Muscle layer of colon (tissue), 2 donors: ENCODE results near the gene TSPAN14.

ENCODE experiments used
- H3K27ac ChIP-seq: one replicate; pipeline ENCODE4 v1.7.0; 2013; ENCODE audit warnings: low read depth, mild to moderate bottlenecking, low read length, moderate library complexity
- H3K27me3 ChIP-seq, 2 donors: one replicate each; pipeline ENCODE4 v1.7.0; 2013; ENCODE audit warnings: low read length in 2 of 2, mild to moderate bottlenecking in 2 of 2; ENCODE audit not compliant: insufficient read depth in 2 of 2, control insufficient read depth in 1 of 2
- H3K36me3 ChIP-seq: one replicate; pipeline ENCODE4 v1.7.0; 2013; ENCODE audit warnings: mild to moderate bottlenecking, low read length; ENCODE audit not compliant: insufficient read depth
- H3K4me1 ChIP-seq: one replicate; pipeline ENCODE4 v1.7.0; 2013; ENCODE audit warnings: mild to moderate bottlenecking, low read length; ENCODE audit not compliant: insufficient read depth
- H3K4me3 ChIP-seq, 2 donors: one replicate each; pipeline ENCODE4 v1.7.0; 2013; ENCODE audit warnings: low read length in 2 of 2, low read depth in 1 of 2, mild to moderate bottlenecking in 1 of 2, moderate library complexity in 1 of 2
- H3K9ac ChIP-seq: one replicate; pipeline ENCODE4 v1.7.0; 2013; ENCODE audit warnings: low read length
- H3K9me3 ChIP-seq: one replicate; pipeline ENCODE4 v1.7.0; 2013; ENCODE audit warnings: mild to moderate bottlenecking, low read length
- donor health status: abdominal sarcoma.
- donor health status: Adenocarcinoma of cecum.

Gene TSPAN14

DNA sequence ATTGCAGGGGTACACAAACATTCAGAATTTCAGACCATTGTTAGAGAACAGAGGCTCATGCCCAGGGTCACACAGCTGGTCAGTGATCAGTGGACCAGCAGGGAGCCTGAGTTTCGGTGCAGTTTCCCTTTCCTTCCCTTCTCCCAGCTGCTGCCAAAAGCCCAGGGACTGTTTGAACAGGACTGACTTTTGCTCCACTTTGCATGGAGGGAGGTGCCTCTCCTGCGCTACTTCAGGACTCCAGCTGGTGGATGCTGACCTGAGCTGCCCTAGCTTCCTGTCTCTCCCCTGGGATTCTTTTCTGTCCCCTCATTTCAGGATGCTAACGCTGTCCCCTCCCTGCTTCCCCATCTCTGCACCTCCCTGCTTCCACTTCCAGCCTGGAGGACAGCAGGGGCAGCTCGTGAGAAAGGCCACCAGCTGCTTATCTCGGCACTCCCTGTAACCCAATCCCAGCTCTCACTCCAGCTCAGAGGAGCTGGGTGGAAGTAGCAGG, 98.1 kb downstream of the TSPAN14 start:
- Histone ChIP-seq H3K9me3 (no peaks in the 10 kb centered on the region), H3K36me3 (no peaks in the 10 kb centered on the region)

DNA sequence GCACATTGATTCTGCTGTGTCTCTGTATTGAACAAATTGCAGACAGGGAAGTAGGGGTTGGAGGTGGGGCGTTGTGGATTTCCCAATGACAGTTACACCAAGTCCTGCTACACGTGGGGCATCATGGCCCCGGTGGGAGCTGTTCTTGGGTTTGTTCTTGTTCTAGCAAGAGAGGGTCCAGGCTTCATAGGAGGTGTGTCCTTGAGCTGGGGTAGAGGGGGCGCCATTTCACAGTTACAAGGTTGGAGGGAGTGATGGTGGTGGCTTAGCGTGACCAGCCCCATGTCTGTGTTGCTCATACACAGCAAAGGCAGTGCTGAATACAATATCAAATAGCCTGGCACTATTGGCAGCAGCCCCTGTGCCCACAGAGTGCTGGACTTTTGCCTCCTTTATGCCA, 99.3 kb downstream of the TSPAN14 start:
- H3K4me1 ChIP-seq, result no peaks in the 10 kb centered on the region
- no peak overlapping the region for H3K27ac ChIP-seq
- no peak overlapping the region for H3K4me3 ChIP-seq
- H3K27me3 ChIP-seq, result no peaks in the 10 kb centered on the region
- no peaks in the 10 kb centered on the region for H3K36me3 ChIP-seq
- H3K9ac ChIP-seq, result no peak overlapping the region
- H3K9me3 ChIP-seq, result no peaks in the 10 kb centered on the region

More for the DNA sequence above, 98.1 kb downstream of the TSPAN14 start:
- Histone ChIP-seq H3K4me1 (no peaks in the 10 kb centered on the region), H3K4me3 (no peak overlapping the region), H3K27ac (no peak overlapping the region), H3K27me3 (no peaks in the 10 kb centered on the region), H3K9ac (no peak overlapping the region)

DNA sequence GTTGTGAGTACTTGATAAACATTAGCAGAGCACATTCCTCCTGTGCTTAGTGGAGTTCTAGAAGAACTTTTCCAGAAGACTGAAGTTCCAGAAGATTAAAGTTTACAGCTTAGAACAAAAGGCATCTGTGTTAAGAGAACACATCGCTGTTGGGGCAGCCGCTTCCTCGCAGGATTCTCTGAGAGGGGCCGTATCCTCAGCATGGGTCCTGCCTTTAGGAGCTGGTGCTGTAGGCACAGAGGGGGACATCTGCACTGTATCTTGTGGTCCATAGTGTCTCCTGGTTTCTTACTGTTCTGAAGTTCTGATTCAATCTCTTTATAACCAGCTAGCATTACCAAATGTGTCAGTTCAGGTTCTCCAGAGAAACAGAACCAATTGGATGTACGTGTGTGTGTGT, 99.9 kb downstream of the TSPAN14 start:
- Histone ChIP-seq H3K27ac (no peak overlapping the region), H3K9me3 (no peaks in the 10 kb centered on the region), H3K36me3 (no peaks in the 10 kb centered on the region), H3K4me3 (no peak overlapping the region), H3K27me3 (no peaks in the 10 kb centered on the region), H3K4me1 (no peaks in the 10 kb centered on the region), H3K9ac (no peak overlapping the region)

- Histone ChIP-seq H3K27ac (no peak overlapping the region), H3K9ac (no peak overlapping the region), H3K27me3 (no peaks in the 10 kb centered on the region), H3K36me3 (no peaks in the 10 kb centered on the region), H3K4me1 (no peaks in the 10 kb centered on the region), H3K9me3 (no peaks in the 10 kb centered on the region), H3K4me3 (no peak overlapping the region)
Measured at GRCh38 chr10:80555415-80555814, 101.3 kb downstream of the TSPAN14 start.

- Histone ChIP-seq H3K9ac (no peak overlapping the region), H3K9me3 (no peaks in the 10 kb centered on the region), H3K4me3 (no peak overlapping the region), H3K27ac (no peak overlapping the region), H3K36me3 (no peaks in the 10 kb centered on the region), H3K27me3 (no peaks in the 10 kb centered on the region), H3K4me1 (no peaks in the 10 kb centered on the region)
Measured at GRCh38 chr10:80561950-80562349, 107.8 kb downstream of the TSPAN14 start.

GRCh38 chr10:80567292-80567691, 113.2 kb downstream of the TSPAN14 start:
- Histone ChIP-seq H3K4me3 (no peak overlapping the region), H3K27me3 (no peaks in the 10 kb centered on the region)

DNA sequence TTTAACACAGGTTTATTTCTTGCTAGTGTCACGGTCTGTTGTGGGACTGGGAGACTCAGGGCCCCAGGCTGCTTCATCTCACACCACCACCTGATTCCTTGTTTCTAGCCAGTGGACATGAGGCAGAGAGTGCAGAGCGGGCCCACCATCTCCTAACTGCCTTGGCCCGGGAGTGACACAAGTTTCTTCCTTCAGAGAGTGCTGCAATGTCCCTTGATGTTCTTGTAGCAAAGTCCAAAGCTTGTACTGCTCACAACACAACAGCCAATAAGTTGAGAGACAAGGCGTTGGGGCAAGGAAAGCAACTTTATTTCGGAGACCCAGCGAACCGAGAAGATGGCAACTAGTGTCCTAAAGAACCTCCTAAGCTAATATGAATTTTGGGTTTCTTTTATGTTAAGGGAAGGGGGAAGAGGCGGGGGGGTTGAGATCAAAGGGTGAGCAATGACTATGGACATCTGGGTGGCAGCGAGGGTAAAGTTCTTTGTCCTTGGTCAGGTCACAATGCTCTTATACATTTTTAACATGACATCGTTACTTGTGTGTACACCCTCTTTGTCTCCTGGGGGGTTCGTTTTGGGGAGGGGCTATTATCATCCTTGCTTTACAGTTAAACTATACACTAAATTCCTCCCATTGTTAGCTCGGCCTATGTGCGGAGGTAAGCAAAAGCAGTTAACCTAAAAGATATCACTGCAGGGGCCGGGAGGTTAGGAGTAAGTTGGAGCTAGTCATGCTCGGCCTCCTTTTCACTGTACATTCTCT, 115.2 kb downstream of the TSPAN14 start:
- Histone ChIP-seq H3K9ac (no peak overlapping the region), H3K27me3 (no peaks in the 10 kb centered on the region), H3K4me3 (no peak overlapping the region), H3K4me1 (no peaks in the 10 kb centered on the region), H3K27ac (no peak overlapping the region), H3K36me3 (no peaks in the 10 kb centered on the region), H3K9me3 (no peaks in the 10 kb centered on the region)

More at GRCh38 chr10:80567292-80567691, 113.2 kb downstream of the TSPAN14 start:
- Histone ChIP-seq H3K4me1 (no peaks in the 10 kb centered on the region), H3K27ac (no peak overlapping the region), H3K9ac (no peak overlapping the region), H3K36me3 (no peaks in the 10 kb centered on the region), H3K9me3 (no peaks in the 10 kb centered on the region)

DNA sequence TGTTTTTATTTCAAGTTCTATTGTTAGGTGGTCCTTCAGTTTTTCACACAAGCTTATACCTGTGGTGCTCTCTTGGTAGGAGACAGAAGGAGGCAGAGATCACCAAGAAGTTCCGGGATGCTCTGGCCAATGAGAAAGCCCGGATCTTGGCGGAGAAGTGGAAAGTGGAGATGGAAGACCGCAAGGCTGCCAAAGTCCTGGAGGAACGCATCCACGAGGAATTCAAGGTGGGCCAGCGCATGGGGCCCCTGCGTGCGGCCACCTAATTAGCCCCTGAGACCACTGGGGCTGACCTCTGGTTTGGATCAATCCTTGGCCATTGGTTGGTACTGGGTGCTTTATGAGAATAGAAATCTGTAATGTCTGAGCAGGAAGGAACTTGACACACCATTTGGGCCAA, 117.2 kb downstream of the TSPAN14 start:
- Histone ChIP-seq H3K4me3 (no peak overlapping the region), H3K27me3 (no peaks in the 10 kb centered on the region), H3K9ac (no peak overlapping the region), H3K9me3 (no peaks in the 10 kb centered on the region), H3K27ac (no peak overlapping the region), H3K36me3 (no peaks in the 10 kb centered on the region), H3K4me1 (no peaks in the 10 kb centered on the region)

GRCh38 chr10:80579181-80579763, 125.2 kb downstream of the TSPAN14 start:
- no peaks in the 10 kb centered on the region for H3K27me3 ChIP-seq
- H3K4me3 ChIP-seq, result no peak overlapping the region
- no peak overlapping the region for H3K27ac ChIP-seq
- H3K9me3 ChIP-seq, result no peaks in the 10 kb centered on the region
- H3K36me3 ChIP-seq, result no peaks in the 10 kb centered on the region
- no peak overlapping the region for H3K9ac ChIP-seq
- H3K4me1 ChIP-seq, result no peaks in the 10 kb centered on the region

GRCh38 chr10:80579849-80580637, 125.9 kb downstream of the TSPAN14 start:
- Histone ChIP-seq H3K4me1 (no peaks in the 10 kb centered on the region), H3K27ac (no peak overlapping the region), H3K9me3 (no peaks in the 10 kb centered on the region), H3K27me3 (no peaks in the 10 kb centered on the region), H3K36me3 (no peaks in the 10 kb centered on the region), H3K4me3 (no peak overlapping the region), H3K9ac (no peak overlapping the region)

DNA sequence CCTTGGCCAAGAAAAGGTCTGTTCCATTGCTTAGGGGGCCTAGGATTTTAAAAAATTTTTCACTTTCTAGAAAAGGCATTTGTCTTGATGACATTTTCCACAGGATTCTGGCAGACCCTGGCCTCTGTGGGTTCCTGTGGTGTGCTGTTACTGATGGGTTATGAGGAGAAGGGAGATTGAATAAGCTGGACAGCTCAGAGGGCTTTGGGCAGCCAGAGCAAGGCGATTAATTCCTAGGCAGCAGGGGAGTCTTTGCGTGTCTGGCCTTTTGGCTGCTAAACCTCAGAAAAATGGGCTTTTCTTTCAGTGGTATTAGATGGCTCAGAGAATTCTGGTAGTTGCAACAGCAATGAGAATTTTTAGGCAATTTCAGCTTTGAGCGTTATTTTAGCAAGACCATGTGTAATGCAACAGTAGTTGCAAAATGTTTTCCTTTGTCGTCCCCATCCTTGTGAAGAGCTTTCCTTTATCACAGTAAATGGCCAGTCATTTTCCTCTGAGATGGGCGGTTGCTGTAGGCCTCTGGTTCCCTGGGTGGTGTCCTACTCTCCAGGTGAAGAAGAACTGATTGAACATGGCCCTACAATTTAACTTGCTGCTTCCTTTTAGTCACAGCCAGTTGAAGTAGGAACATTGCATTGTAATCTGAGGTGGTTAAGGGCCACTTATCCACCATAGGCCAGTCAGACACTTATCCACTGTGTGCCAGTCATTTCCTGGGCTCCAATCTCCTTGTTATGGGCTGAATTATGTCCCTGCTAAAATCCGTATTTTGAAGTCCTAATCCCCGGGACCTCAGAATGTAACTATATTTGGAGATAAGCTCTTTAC, 126.7 kb downstream of the TSPAN14 start:
- Histone ChIP-seq H3K36me3 (no peaks in the 10 kb centered on the region), H3K4me3 (no peak overlapping the region), H3K4me1 (no peaks in the 10 kb centered on the region), H3K27ac (no peak overlapping the region), H3K27me3 (no peaks in the 10 kb centered on the region), H3K9me3 (no peaks in the 10 kb centered on the region), H3K9ac (no peak overlapping the region)
